Ishikawa (cell line): ENCODE measurements around the gene PSD4.

Experiments
- CEBPB ChIP-seq: IDR thresholded peaks from 2 replicates; pipeline ENCODE4 v1.6.1; 2012
- CREB1 ChIP-seq: IDR thresholded peaks from 2 replicates; pipeline ENCODE4 v1.6.1; 2012; ENCODE audit warnings: low read depth
- EGR1 ChIP-seq: IDR thresholded peaks from 2 replicates; pipeline ENCODE4 v1.6.1; 2012
- EP300 ChIP-seq: IDR thresholded peaks from 2 replicates; pipeline ENCODE4 v1.6.1; 2012; ENCODE audit warnings: borderline replicate concordance
- FOXM1 ChIP-seq: IDR thresholded peaks from 2 replicates; pipeline ENCODE4 v1.6.1; 2012; ENCODE audit warnings: low read depth, borderline replicate concordance
- MAX ChIP-seq: IDR thresholded peaks from 2 replicates; pipeline ENCODE4 v1.6.1; 2012
- NFIC ChIP-seq: IDR thresholded peaks from 2 replicates; pipeline ENCODE4 v1.6.1; 2012
- RAD21 ChIP-seq: IDR thresholded peaks from 2 replicates; pipeline ENCODE4 v1.6.1; 2012; ENCODE audit warnings: low read depth
- REST ChIP-seq: IDR thresholded peaks from 2 replicates; pipeline ENCODE4 v1.6.1; 2012; ENCODE audit warnings: low read depth, mild to moderate bottlenecking
- TAF1 ChIP-seq: IDR thresholded peaks from 2 replicates; pipeline ENCODE4 v1.6.1; 2012; ENCODE audit warnings: low read depth, mild to moderate bottlenecking
- TCF12 ChIP-seq: IDR thresholded peaks from 2 replicates; pipeline ENCODE4 v1.6.1; 2012; ENCODE audit warnings: low read depth
- TEAD4 ChIP-seq: IDR thresholded peaks from 2 replicates; pipeline ENCODE4 v1.6.1; 2012
- USF1 ChIP-seq: IDR thresholded peaks from 2 replicates; pipeline ENCODE4 v1.6.1; 2012
- YY1 ChIP-seq: IDR thresholded peaks from 2 replicates; pipeline ENCODE4 v1.6.1; 2012; ENCODE audit warnings: low read depth
- ZBTB7A ChIP-seq: IDR thresholded peaks from 2 replicates; pipeline ENCODE4 v1.6.1; 2012; ENCODE audit warnings: low read depth

PSD4 gene

GRCh38 chr2:113142290-113142689 lies 31.5 kb upstream of the PSD4 start:
- no peak for TF ChIP-seq CEBPB
- no peak for TF ChIP-seq FOXM1
- no peak for TF ChIP-seq EP300
- TF ChIP-seq RAD21, result no peak
- TF ChIP-seq MAX, result no peak
- no peak for TF ChIP-seq CREB1
- TF ChIP-seq TAF1, result no peak
- TF ChIP-seq TEAD4, result no peak
- TF ChIP-seq NFIC, result no peak
- no peak for TF ChIP-seq TCF12

- TF ChIP-seq MAX, result no peak
- TF ChIP-seq TAF1, result no peak
- TF ChIP-seq TCF12, result no peak
- no peak for TF ChIP-seq EP300
- TF ChIP-seq EGR1, result no peak
- no peak for TF ChIP-seq TEAD4
- TF ChIP-seq RAD21, result no peak
- no peak for TF ChIP-seq FOXM1
- TF ChIP-seq YY1, result no peak
- no peak for TF ChIP-seq CREB1
- TF ChIP-seq NFIC, result no peak
- TF ChIP-seq REST, result no peak
- TF ChIP-seq CEBPB, result no peak
- no peak for TF ChIP-seq ZBTB7A
Measured at GRCh38 chr2:113144259-113144658, 29.5 kb upstream of the PSD4 start.

GRCh38 chr2:113148606-113149552 lies 24.9 kb upstream of the PSD4 start:
- no peak for TF ChIP-seq CREB1
- TF ChIP-seq ZBTB7A, result no peak

GRCh38 chr2:113149553-113150257 lies 24.1 kb upstream of the PSD4 start:
- no peak for TF ChIP-seq ZBTB7A
- no peak for TF ChIP-seq CREB1
- TF ChIP-seq TAF1, result no peak
- TF ChIP-seq NFIC, result no peak
- TF ChIP-seq RAD21, result no peak
- no peak for TF ChIP-seq FOXM1
- TF ChIP-seq EP300, result no peak
- no peak for TF ChIP-seq TCF12
- TF ChIP-seq USF1, result no peak
- TF ChIP-seq YY1, result no peak

GRCh38 chr2:113150258-113150601 lies 23.5 kb upstream of the PSD4 start:
- TF ChIP-seq MAX, result no peak
- TF ChIP-seq FOXM1, result no peak
- TF ChIP-seq REST, result no peak
- no peak for TF ChIP-seq TAF1
- no peak for TF ChIP-seq RAD21
- TF ChIP-seq TEAD4, result no peak
- TF ChIP-seq TCF12, result no peak
- no peak for TF ChIP-seq YY1

GRCh38 chr2:113155331-113155730 lies 18.4 kb upstream of the PSD4 start:
- TF ChIP-seq YY1, result no peak
- no peak for TF ChIP-seq NFIC
- no peak for TF ChIP-seq TEAD4
- no peak for TF ChIP-seq RAD21
- TF ChIP-seq USF1, result no peak
- TF ChIP-seq EP300, result no peak
- TF ChIP-seq TAF1, result no peak
- TF ChIP-seq TCF12, result no peak
- no peak for TF ChIP-seq FOXM1
- no peak for TF ChIP-seq CEBPB
- TF ChIP-seq EGR1, result no peak
- TF ChIP-seq MAX, result no peak
- TF ChIP-seq CREB1, result no peak
- TF ChIP-seq REST, result no peak
- TF ChIP-seq ZBTB7A, result no peak
